Pancreas (tissue), 10 donors: Measurements from ENCODE around the gene EPN3. TPM values are rescaled to one million over a fixed set of nuclear protein-coding genes. Genes with fewer than 3 reads are reported as not detected.

ENCODE experiments used
- ATAC-seq, 4 donors: fragments of 200-7000 bp; cut with Tn5 transposase; one replicate each; pipeline versions ENCODE4 v1.8.0 to v1.9.1; 2020; ENCODE audit warnings: mild to moderate bottlenecking in 4 of 4, moderate library complexity in 4 of 4
- DNase-seq, 6 donors: peaks; one replicate each; pipeline ENCODE4 v3.0.0-alpha.2; 2020
- FAIRE-seq: peaks from 2 replicates; lab custom pipeline; 2012; peaks lifted over from hg19 to GRCh38; lab: Jason Lieb, UNC
- H3K27ac ChIP-seq, 4 donors: fragments of 200-600 bp; sonication (generic); 1 replicate in 3 of 4; 2 replicates in 1 of 4; pipeline versions ENCODE4 v1.5.0 to v1.8.0; 2020
- H3K27me3 ChIP-seq, 4 donors: fragments of 200-600 bp; one replicate each; pipeline ENCODE4 v1.8.0; 2021
- H3K36me3 ChIP-seq, 3 donors: fragments of 200-600 bp; sonication (generic) in 1 of 3; one replicate each; pipeline versions ENCODE4 v1.5.0 to v1.8.0; 2020 to 2021
- H3K4me1 ChIP-seq, 3 donors: fragments of 200-600 bp; one replicate each; pipeline ENCODE4 v1.8.0; 2021
- H3K4me3 ChIP-seq, 4 donors: fragments of 200-600 bp; sonication (generic) in 2 of 4; one replicate each; pipeline versions ENCODE4 v1.5.0 to v1.8.0; 2020 to 2021
- H3K9me3 ChIP-seq, 4 donors: fragments of 200-600 bp; one replicate each; pipeline ENCODE4 v1.8.0; 2021
- CTCF ChIP-seq, 4 donors: fragments of 200-600 bp; sonication (generic) in 3 of 4; IDR thresholded peaks; one replicate each; pipeline versions ENCODE4 v1.5.0 to v1.8.0; 2021; ENCODE audit warnings: antibody characterized with exemption in 4 of 4
- WGBS, 2 donors: extraction: QIAGEN DNeasy Blood & Tissue Kit; methylation state at CpG; one replicate each; pipeline ENCODE4 v1.1.7; 2013; 5-methylcytosine and 5-hydroxymethylcytosine counted together
- intact Hi-C, 3 donors: fragments of 100-400 bp; cut with DNase I; formaldehyde crosslinking; loops; one replicate each; pipeline versions ENCODE4 v1.11.1 to v1.14.2; 2022
- polyA plus RNA-seq, 2 donors: library from polyadenylated mRNA; stranded (reverse); fragments of 200-250 nt; gene quantifications; one replicate each; pipeline ENCODE4 v1.2.3, GENCODE V29; 2013
- total RNA-seq, 6 donors: library from RNA; stranded (reverse); fragmentation: NEBNext Ultra II Directional in 4 of 6; extraction: Animal tissue kit (Norgen Biotek cat#: 25700) in 4 of 6; gene quantifications; one replicate each; pipeline versions ENCODE4 v1.2.1 to v1.2.4, GENCODE V29; 2021 to 2023
- donor health status: healthy with polysubstance abuse.
- donor health status: DM: no; HTN: no; CAD: no; lungs with moderate emphysema.
- donor health status: DM: no; HTN: no; CAD: no.
- donor health status: control.
- donor health status: control.
- donor health status: Bipolar disorder and iron deficiency.
- donor health status: DM: yes; HTN: yes; CAD: no.
- donor health status: DM: no; HTN: no; CAD: no.
- donor health status: DM: no; HTN: no; CAD: no.
- donor health status: DM: yes; HTN: yes; CAD: no.

Gene EPN3
- total and polyA plus RNA-seq, 8 donors: 6.9 to 30.2 (median 12.7) TPM

- Histone ChIP-seq H3K36me3 (no peaks in the 10 kb centered on the region), H3K4me3 (no peak overlapping the region), H3K9me3 (no peaks in the 10 kb centered on the region), H3K27me3 (no peaks in the 10 kb centered on the region), H3K27ac (no peak overlapping the region), H3K4me1 (no peaks in the 10 kb centered on the region)
- intact Hi-C loops: no loop called here
- WGBS, 2 donors: 90 to 93% methylated on average over 18 of the region's 18 CpGs
- DNase-seq (no peak), ATAC-seq (no peak), FAIRE-seq (no peak)
- no peak for TF ChIP-seq CTCF (IDR thresholded peaks at IDR 0.05)
These were observed 7.7 kb upstream of the EPN3 start for GRCh38 chr17:50524838-50525237.

- TF ChIP-seq CTCF (IDR thresholded peaks at IDR 0.05): no peak
- DNase-seq (no peak), FAIRE-seq (no peak), ATAC-seq (no peak)
- WGBS, 2 donors: 42 to 66% methylated on average over 5 of the region's 5 CpGs
- no peak overlapping the region for H3K27ac ChIP-seq
- no peaks in the 10 kb centered on the region for H3K36me3 ChIP-seq
- H3K9me3 ChIP-seq: no peaks in the 10 kb centered on the region
- no peak overlapping the region for H3K4me3 ChIP-seq
- H3K4me1 ChIP-seq: peaks cover 7 to 14% (median 13%) of the 10 kb centered on the region in 3 donors
- H3K27me3 ChIP-seq: no peaks in the 10 kb centered on the region
- intact Hi-C loops: no loop called here
These were observed 5.3 kb upstream of the EPN3 start for GRCh38 chr17:50527155-50527762.

- no peak for FAIRE-seq
- no peak overlapping the region for H3K27ac ChIP-seq
- H3K36me3 ChIP-seq: no peaks in the 10 kb centered on the region
- ATAC-seq: no peak
- no peak for TF ChIP-seq CTCF (IDR thresholded peaks at IDR 0.05)
- intact Hi-C loops: no loop called here
- WGBS, 2 donors: 48 to 87% methylated on average over 4 of the region's 4 CpGs
- H3K4me1 ChIP-seq: peaks cover 9 to 17% (median 15%) of the 10 kb centered on the region in 3 donors
- H3K4me3 ChIP-seq: no peak overlapping the region
- H3K9me3 ChIP-seq: no peaks in the 10 kb centered on the region
- DNase-seq: no peak
- H3K27me3 ChIP-seq: no peaks in the 10 kb centered on the region
These were observed 4.5 kb upstream of the EPN3 start for GRCh38 chr17:50527949-50528474.

- no peak for DNase-seq
These were observed 2.7 kb upstream of the EPN3 start for GRCh38 chr17:50529849-50530248.

More at GRCh38 chr17:50529849-50530248, 2.7 kb upstream of the EPN3 start:
- FAIRE-seq (no peak), ATAC-seq (no peak)
- intact Hi-C loops: loop anchor here in 1 of 3 donors (10.0 kb wide), 1 partner anchor 45 kb away; no protein-coding TSS in a partner anchor
- no peak overlapping the region for H3K27ac ChIP-seq
- no peak overlapping the region for H3K4me3 ChIP-seq
- TF ChIP-seq CTCF (IDR thresholded peaks at IDR 0.05): no peak
- 91 to 94% methylated on average over 7 of the region's 7 CpGs for WGBS, 2 donors
- no peaks in the 10 kb centered on the region for H3K27me3 ChIP-seq
- H3K4me1 ChIP-seq: peaks cover 9 to 23% (median 17%) of the 10 kb centered on the region in 3 donors
- no peaks in the 10 kb centered on the region for H3K9me3 ChIP-seq
- H3K36me3 ChIP-seq: no peaks in the 10 kb centered on the region
